ENCODE measurements around the gene LRP1B. TPM values are rescaled to one million over a fixed set of nuclear protein-coding genes. Genes with fewer than 3 reads are reported as not detected.

The LRP1B gene
- total RNA-seq = 0.08 TPM
- long read RNA-seq = 0 reads

- intact Hi-C loops (cut with DNase I) = no loop called here
- ATAC-seq (ENCODE audit: poor library complexity) (peak; percentile 39), DNase-seq (peak; percentile 36)
Observed at GRCh38 chr2:142131010-142131669, at the start of gene LRP1B. Gene LRP1B (minus strand): TSS chr2:142131016. CDS start chr2:142130729, 287 bp downstream.

- DNase-seq (no peak), ATAC-seq (ENCODE audit: poor library complexity) (no peak)
- intact Hi-C loops (cut with DNase I) = no loop called here
Observed at GRCh38 chr2:142179686-142180085, 48.9 kb upstream of the LRP1B start.

- intact Hi-C loops (cut with DNase I) = no loop called here
- DNase-seq = no peak
Observed at GRCh38 chr2:142178604-142179003, 47.8 kb upstream of the LRP1B start.

GRCh38 chr2:142176941-142177340, 46.1 kb upstream of the LRP1B start:
- intact Hi-C loops (cut with DNase I) = no loop called here
- ATAC-seq (ENCODE audit: poor library complexity) = no peak
- DNase-seq = no peak

More at GRCh38 chr2:142178604-142179003, 47.8 kb upstream of the LRP1B start:
- no peak for ATAC-seq (ENCODE audit: poor library complexity)

- ATAC-seq (ENCODE audit: poor library complexity) (no peak), DNase-seq (no peak)
- intact Hi-C loops (cut with DNase I) = no loop called here
Observed at GRCh38 chr2:142175813-142176338, 45.1 kb upstream of the LRP1B start.

- intact Hi-C loops (cut with DNase I) = no loop called here
- ATAC-seq (ENCODE audit: poor library complexity) (no peak), DNase-seq (no peak)
Observed at GRCh38 chr2:142174176-142174575, 43.4 kb upstream of the LRP1B start.

GRCh38 chr2:142170847-142171246, 40.0 kb upstream of the LRP1B start:
- intact Hi-C loops (cut with DNase I) = no loop called here
- ATAC-seq (ENCODE audit: poor library complexity) (peak; percentile 57), DNase-seq (no peak)

- ATAC-seq (ENCODE audit: poor library complexity) (no peak), DNase-seq (no peak)
- intact Hi-C loops (cut with DNase I) = no loop called here
Observed at GRCh38 chr2:142165790-142166189, 35.0 kb upstream of the LRP1B start.

- DNase-seq (no peak), ATAC-seq (ENCODE audit: poor library complexity) (no peak)
- intact Hi-C loops (cut with DNase I) = no loop called here
Observed at GRCh38 chr2:142153601-142154000, 22.8 kb upstream of the LRP1B start.

GRCh38 chr2:142150453-142150852, 19.6 kb upstream of the LRP1B start:
- intact Hi-C loops (cut with DNase I) = no loop called here
- ATAC-seq (ENCODE audit: poor library complexity) (no peak), DNase-seq (no peak)

- ATAC-seq (ENCODE audit: poor library complexity) (no peak), DNase-seq (no peak)
- intact Hi-C loops (cut with DNase I) = no loop called here
Observed at GRCh38 chr2:142144547-142144946, 13.7 kb upstream of the LRP1B start.

- ATAC-seq (ENCODE audit: poor library complexity) (no peak), DNase-seq (no peak)
- intact Hi-C loops (cut with DNase I) = no loop called here
Observed at GRCh38 chr2:142142595-142142994, 11.8 kb upstream of the LRP1B start.

GRCh38 chr2:142140434-142140845, 9.6 kb upstream of the LRP1B start:
- ATAC-seq (ENCODE audit: poor library complexity) = no peak
- intact Hi-C loops (cut with DNase I) = no loop called here

GRCh38 chr2:142139384-142139783, 8.6 kb upstream of the LRP1B start:
- ATAC-seq (ENCODE audit: poor library complexity) (no peak), DNase-seq (no peak)
- intact Hi-C loops (cut with DNase I) = no loop called here

More at GRCh38 chr2:142140434-142140845, 9.6 kb upstream of the LRP1B start:
- DNase-seq = no peak

GRCh38 chr2:142136571-142136970, 5.8 kb upstream of the LRP1B start:
- DNase-seq (no peak), ATAC-seq (ENCODE audit: poor library complexity) (no peak)
- intact Hi-C loops (cut with DNase I) = no loop called here

- intact Hi-C loops (cut with DNase I) = no loop called here
- ATAC-seq (ENCODE audit: poor library complexity) (no peak), DNase-seq (no peak)
Observed at GRCh38 chr2:142134911-142135310, 4.1 kb upstream of the LRP1B start.

- DNase-seq = peak; percentile 45
- intact Hi-C loops (cut with DNase I) = no loop called here
- peak; percentile 73 for ATAC-seq (ENCODE audit: poor library complexity)
Observed at GRCh38 chr2:142130111-142131009, 456 bp downstream of the LRP1B start.

GRCh38 chr2:142128105-142128504, 2.7 kb downstream of the LRP1B start:
- ATAC-seq (ENCODE audit: poor library complexity) (no peak), DNase-seq (no peak)
- intact Hi-C loops (cut with DNase I) = no loop called here

GRCh38 chr2:142127248-142127647, 3.6 kb downstream of the LRP1B start:
- intact Hi-C loops (cut with DNase I) = no loop called here
- DNase-seq (no peak), ATAC-seq (ENCODE audit: poor library complexity) (no peak)

- no peak for ATAC-seq (ENCODE audit: poor library complexity)
- DNase-seq = no peak
- intact Hi-C loops (cut with DNase I) = no loop called here
Observed at GRCh38 chr2:142124706-142125105, 6.1 kb downstream of the LRP1B start.
